HG03175 (cell line): ENCODE data around the gene NME4.
"Not testable (repeated sequence)": the region's sequence is repeated elsewhere in the genome, so short reads cannot be mapped to it uniquely, and the experiment has no call there.

Experiments
- ATAC-seq: cut with Tn5 transposase; IDR thresholded peaks from one replicate; pipeline ENCODE4 v1.9.1; 2021; ENCODE audit warnings: mild to moderate bottlenecking, moderate library complexity; ENCODE audit not compliant: unreplicated experiment

The NME4 gene

DNA sequence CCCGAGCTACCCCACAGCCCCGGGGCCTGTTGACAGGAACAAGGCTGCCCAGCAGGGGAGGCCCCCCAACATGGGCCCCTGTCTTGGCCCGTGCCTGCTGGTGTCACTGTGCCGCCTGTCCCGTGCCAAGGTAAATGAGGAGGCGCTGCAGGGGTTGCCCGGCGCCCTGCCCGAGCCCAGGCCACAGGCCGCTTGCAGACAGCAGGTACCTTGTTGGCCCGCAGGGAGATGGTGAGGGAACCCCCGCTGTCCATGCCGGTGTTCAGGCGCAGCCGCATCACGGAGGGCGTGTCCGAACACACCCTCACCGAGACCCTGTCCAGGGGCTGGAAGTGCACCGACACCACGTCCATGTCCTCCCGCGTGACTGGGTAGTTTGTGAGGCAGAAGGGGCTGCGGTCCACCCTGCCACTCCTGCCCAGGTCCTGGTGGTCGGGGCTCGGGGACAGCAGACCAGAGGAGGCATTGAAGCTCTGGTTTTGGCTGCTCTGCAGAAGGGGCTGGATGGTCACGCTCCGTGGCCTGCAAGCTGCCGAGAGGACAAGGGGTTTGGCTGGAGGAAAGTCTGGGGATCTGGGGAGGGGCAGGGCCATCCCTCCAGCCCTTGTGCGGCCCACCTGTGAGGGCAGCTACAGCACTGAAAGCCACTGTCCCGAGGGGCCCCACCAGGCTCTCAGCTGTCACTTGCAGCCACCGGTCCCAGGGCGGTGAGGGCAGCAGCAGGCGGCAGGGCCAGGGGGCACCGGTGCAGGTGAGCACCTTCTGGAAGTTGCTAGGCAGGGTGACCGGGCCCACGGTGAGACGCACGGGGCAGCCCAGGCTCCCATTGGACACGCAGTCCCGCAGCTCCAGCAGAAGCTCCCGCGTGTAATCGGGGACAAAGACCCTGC is 20.8 kb upstream of the NME4 start:
- no peak for ATAC-seq

DNA sequence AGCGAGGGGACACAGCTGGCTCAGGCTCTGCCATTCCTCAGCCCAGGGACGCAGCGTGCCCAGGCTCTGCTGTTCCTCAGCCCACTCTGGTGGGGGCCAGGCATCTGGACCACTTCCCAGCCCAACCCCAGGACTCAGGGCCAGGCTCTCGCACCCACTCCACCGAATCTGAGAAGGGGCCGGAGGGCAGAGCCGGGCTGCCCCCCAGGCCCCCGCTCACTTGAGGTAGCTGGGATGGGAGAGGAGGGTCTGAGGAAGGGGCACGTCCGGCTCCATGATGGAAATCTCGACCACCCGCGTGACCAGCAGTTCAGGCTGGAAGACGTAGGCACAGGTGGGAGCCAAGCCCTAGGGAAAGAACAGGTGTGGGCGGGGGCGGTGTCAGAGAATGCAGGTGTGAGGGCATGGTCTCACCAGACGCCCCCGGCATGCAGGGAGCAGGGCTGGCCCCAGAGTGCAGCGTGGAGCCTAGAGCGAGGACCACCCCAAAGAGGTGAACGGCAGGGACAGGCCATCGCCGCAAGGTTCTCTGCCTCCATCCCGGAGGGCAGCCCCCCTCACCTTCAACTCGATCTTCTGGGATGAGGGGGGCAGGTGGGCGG is 20.1 kb upstream of the NME4 start:
- no peak for ATAC-seq

DNA sequence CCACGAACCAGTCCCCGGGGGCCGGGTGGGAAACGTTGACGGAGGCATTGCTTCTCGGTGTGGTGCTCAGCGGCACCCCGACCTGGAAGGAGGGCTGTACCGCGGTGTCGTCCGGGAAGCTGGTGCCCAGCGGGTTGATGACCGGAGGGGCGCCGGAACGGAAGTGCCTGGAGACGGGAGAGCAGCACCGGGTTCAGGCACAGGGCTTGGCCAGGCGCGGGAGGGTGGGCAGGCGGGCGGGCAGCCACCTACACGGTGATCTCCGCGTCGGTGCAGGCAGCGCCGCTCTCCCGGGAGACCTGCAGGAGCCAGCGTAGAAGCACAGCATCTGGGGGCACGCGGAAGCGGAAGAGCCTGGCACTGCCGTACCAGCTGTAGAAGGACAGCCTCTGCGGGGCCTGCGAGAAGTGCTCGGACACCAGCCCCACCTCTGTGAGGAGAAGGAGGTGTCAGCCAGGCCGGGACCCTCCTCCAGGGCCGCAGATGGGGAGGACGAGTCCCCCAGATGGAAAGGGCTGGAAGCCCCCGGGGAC is 19.5 kb upstream of the NME4 start:
- no peak for ATAC-seq

DNA sequence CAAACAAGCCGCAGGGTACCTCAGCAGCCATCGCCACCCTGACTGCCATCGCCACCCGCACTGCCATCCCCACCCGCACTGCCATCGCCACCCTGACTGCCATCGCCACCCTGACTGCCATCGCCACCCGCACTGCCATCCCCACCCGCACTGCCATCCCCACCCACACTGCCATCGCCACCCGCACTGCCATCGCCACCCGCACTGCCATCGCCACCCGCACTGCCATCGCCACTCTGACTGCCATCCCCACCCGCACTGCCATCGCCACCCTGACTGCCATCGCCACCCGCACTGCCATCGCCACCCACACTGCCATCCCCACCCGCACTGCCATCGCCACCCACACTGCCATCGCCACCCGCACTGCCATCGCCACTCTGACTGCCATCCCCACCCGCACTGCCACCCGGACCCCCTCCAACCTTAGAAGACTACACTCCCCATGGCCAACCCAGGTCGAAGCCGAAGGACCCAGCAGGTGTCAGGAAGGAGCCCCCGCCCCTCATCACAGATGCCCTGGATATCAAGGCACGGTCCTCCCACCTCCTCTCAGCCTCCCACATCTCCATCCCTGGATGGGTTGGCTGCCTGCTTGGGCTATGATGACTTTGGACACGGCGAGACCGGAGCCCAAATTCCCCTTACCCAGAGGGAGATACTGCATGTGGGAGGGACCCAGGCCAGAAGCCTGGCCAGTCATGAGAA is 18.7 kb upstream of the NME4 start:
- not testable (repeated sequence) for ATAC-seq

DNA sequence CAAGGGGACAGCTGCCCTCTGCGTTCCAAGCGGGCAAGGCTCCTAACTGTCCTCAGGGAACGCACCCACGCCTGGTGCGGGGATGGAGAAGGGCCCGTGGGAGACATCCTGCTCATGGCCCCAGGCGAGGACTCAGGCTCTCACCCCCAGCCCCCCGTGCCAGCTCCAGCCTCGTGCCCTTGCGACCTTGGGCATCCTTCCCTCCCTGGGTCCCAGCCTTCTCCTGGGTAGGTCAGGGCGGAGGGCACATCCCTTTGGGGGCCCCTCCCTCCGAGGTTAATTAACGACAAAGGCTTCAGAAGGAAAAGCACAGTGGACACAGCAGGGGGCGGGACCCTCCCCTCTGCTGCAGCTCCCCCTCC is 18.2 kb upstream of the NME4 start:
- no peak for ATAC-seq

DNA sequence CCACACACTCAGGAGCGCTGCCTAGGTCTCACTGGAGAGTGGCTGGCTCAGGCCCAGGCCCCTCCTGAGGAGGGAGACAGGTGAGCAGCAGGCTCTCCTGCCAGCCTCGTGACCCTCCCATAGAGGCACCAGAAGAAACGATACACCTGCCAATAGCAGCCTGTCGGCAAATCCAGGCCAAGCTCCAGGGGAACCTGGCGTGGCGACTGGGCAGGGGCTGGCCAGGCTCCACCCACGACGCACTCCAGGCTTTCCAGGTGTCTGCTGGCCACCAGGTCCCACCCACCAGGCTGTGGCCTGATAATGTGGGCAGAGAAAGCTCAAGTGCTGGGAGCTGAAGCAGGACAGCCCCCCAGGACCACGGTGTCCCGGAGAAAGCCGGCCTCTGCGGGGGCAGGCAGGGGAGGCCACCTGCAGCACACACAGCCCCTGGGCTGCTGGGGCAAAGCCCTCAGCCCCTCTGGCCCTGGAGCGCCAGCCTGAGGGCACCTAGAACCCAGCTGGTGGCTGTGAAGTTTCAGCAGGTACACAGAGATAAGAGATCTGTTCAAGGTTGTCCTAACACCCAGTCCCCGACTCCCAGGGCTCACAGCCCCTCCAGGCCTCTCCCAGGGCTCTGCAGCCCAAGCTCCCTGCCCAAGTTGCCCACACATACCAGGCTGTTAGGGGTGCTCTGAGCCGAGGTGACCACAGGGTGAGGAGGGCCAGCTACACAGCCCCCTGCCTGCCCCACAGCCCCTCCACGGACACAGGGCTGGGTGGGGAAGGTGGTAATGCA is 17.6 kb upstream of the NME4 start:
- ATAC-seq: no peak

DNA sequence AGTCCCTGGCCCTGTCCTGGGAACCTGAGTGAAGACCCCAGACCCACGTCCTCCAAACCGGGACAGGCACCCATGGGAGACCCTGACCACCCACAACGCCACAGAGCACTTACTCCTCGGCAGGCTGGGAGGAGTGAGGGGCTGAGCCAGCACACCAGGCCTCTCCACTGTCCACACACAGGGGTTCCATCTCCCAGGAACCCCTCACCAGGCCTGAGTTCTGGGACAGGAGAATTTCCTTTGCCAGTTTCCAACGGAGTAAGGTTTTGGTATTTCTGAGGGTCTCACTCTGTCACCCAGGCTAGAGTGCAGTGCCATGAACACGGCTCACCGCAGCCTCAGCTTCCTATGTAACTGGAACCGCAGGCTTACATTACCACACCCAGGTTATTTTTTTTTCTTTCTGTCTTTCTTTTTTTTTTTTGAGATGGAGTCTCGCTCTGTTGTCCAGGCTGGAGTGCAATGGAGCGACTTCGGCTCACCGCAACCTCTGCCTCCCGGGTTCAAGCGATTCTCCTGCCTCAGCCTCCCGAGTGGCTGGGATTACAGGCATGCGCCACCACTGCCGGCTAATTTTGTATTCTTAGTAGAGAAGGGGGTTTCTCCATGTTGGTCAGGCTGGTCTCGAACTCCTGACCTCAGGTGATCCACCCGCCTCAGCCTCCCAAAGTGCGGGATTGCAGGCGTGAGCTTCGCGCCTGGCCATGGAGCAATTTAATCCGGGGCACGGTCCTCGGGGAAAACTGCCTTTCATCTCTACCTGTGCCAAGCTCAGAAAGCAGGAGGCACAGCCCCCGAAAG is 16.8 kb upstream of the NME4 start:
- ATAC-seq: no peak

DNA sequence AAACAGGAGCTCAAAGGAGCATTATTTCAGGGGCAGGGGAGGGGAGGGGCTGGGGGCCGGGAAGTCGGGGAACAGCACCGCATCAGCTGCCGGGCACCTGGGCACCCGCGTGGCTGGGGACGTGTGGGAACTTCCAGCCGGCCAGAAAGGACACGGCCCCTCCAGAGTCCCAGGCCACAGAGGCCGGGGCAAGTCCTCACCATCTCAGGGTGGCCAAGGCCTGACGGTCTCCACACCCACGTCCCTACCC is 16.3 kb upstream of the NME4 start:
- no peak for ATAC-seq

DNA sequence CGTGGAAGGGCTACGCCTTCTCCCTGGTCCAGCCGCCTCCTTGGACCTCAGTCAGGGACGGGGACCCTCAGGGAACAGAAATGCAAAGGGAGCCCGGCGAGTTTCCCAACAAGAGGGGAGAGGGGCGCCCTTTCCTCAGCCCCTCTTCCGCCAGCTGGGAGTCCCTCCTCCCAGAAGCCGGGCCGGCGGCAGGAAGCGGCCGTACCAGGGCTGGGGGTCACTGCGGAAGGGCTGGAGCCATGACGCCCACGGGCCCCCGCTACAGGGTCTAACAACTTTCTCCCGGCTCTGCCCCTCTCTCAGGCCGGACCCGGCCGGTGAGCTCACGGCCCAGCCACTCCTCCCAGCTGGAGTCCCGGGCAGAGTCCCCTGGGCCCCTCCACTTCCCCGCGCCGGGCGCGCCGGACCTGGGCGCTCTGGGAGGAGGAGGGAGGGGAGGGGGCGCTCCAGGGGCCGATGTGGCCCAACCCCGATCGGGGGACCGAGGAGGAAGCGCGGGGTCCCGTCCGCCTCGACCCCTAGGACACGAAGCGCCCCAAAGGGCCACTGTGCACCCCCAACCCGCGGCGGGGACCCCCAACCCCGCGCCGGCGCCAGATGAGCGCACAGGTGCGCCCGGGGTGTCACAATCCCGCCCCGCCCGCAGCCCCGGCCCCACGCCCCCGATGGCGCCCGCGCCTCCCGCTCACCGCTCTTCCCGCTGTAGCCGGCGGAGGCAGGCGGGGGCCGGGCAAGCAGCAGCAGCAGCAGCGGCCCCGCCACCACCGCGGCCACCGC is 15.8 kb upstream of the NME4 start:
- ATAC-seq: peak; percentile 11

DNA sequence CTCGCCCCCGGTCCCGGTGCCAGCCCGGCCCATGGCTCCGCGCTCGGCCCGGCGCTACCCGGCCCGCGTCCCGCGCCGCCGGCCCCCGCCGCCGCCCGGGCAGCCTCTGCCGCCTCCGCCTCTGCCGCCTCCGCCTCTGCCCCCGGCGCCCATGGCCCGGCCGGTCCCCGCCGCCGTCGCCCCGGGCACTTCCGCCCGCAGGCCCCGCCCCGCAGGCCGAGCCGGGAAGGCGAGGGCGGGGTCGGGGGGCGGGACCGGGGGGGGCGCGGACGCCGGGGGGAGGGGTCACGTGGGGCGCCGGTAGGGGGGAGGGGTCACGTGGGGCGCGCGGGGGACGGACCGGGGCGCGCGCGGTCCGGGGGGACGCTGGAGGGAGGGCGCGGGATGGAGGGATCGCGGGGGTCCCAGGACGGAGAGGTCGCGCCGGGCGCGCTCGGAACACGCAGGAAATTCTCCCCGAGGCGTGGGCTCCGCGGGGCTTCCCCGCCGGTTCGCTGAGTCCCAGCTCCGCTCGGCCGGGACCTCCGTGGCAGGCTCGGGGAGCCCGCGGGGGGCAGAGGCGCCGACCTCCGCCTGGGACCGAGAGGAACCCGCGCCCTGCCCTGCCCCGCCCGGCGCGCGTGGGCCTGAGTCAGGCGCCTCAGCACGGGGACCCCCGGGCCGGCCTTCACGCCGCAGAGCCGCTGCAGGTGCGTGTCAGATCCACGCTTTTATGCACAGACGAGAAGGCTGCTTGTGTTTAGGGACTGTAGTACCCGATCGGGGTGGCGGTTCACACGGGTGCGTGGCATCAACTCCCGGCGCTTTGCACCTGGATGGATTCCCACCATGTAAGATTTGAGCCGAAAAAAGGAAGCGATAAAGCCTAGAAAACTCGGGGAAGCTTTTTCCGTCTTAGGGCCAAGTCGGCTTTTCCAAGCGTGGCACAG is 14.9 kb upstream of the NME4 start, which contains the start of gene PGAP6:
Gene PGAP6 (minus strand): TSS at position 190 of the 929 bp plus-strand sequence. CDS start 157 bp downstream, at position 33.
- ATAC-seq: peak; percentile 67

DNA sequence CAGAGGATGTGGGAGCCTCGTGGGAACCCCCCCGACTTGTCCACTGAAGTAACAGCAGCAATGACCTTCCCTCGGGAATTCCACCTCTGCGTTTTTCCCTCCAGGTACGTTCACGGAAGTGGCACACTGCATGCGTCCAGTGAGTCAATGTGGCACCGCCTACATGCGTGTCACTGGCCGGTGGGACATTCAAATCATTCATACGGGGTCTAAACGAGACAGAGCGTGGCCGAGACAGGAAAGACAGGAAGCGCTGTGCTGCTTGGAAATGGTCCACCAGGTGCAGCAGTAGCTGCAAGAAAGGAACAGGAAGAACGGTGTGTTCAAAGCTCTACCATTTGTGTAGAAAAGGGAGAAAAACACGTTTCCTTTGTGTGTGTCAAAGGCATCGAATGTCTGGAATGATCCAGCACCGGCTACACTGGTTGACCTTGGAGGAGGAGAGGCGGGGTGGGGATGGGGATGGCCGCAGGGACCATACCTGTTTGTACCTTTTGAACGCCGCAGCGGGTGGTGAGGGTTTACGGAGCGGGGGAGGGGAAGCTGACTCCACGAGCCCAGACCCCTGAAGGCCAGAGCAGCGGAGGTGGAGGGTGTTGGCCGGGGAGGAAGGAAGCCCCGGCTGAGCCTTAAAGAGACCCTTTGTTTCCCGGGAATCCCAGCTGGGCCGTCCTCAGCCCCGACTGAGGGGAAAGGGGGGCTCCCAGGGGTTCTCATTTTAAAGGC is 13.5 kb upstream of the NME4 start:
- ATAC-seq: no peak

DNA sequence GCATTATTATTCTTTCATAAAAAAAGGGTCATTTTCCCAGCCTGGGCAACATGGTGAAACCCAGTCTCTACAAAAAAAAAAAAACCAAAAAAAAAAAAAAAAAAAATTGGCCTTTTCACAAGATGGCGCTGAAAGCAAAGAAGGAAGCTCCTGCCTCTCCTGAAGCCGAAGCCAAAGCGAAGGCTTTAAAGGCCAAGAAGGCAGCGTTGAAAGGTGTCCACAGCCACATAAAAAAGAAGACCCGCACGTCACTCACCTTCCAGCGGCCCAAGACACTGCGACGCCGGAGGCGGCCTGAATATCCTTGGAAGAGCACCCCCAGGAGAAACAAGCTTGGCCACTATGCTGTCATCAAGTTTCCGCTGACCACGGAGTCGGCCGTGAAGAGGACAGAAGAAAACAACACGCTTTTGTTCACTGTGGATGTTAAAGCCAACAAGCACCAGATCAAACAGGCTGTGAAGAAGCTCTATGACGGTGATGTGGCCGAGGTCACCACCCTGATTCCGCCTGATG is 10.3 kb upstream of the NME4 start:
- no peak for ATAC-seq

DNA sequence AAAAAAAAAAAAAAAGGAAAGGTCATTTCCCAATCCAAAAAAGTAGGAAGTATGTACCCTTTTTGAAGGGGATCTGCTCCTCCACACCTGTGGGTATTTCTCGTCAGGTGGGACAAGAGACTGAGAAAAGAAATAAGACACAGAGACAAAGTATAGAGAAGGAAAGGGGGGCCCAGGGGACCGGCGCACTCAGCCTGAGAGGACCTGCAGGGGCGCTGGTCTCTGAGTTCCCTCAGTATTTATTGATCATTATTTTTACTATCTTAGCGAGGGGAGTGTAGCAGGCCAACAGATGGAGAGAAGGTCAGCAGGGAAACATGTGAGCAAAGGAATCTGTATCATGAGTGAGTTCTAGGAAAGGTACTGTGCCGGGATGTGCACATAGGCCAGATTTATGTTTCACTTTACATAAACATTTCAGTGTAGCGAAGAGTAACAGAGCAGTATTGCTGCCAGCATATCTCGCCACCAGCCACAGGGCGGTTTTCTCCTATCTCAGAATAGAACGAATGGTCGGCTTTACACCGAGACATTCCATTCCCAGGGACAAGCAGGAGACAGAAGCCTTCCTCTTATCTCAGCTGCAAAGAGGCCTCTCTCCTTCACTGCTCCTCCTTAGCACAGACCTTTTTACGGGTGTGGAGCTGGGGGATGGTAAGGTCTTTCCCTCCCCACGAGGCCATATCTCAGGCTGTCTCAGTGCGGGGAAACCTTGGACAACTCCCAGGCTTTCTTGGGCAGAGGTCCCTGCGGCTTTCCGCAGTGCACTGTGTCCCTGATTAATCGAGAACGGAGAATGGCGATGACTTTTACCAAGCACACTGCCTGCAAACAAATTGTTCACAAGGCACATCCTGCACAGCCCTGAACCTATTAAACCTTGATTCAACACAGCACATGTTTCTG is 9.0 kb upstream of the NME4 start:
- not testable (repeated sequence) for ATAC-seq

DNA sequence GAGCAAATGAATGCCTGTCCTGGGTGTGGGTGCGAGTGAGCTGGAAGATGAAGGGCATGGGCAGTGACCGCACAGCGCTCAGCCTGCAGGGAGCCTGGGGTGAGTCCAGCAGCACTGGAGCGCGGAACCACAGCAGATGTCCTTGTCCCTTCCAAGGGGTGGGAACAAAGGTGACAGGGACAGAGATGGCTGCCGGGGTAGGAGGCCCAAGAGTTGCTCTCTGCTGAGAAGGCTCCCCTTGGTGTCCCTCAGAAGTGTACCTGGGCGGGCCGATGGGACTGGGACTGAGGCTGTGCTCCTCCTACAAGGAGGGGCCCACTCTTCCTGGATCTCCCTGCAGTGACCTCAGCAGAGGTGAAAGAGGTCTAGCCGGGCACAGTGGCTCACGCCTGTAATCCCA is 7.6 kb upstream of the NME4 start:
- ATAC-seq: no peak

DNA sequence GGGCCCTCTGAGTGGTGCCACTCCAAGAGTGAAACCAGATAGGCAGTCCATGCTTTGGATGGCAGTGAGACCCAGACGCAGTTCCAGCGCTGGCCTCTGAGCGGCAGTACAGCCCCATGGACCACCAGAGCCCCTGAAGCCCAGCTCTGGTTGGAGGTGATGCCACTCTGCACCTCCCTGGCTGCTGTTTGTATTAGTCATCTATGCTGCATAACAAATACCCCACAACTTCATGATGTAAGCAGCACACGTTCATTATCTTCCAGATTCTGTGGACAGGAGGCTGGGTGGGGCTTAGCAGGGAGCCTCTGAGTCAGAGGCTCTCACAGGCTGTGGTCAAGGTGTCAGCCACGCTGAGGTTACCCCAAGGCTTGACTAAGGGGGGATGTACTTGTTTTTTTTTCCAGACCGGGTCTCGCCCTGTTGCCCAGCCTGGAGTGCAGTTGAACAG is 5.1 kb upstream of the NME4 start:
- no peak for ATAC-seq

DNA sequence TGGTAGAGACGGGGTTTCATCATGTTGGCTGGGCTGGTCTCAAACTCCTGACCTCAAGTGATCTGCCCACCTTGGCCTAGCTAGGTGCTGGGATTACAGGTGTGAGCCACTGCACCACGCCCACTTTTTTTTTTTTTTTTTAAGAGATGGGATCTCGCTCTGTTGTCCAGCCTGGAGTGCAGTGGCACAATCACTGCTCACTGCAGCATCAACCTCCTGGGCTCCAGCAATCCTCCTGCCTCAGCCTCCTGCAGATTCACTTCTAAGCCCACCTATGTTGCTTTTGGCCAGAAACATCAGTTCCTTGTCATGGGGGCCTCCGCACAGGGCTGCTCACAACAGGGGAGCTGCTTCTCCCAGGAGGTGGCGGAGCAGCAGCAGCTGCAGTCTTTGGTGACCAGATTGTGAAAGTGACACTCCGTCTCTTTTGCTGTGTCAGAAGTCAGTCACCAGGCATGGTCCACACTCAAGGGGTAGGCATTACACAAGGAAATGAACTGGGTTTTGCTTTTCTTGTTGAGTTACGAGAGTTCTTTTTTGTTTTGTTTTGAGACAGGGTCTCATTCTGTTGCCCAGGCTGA is 4.5 kb upstream of the NME4 start:
- ATAC-seq: no peak
